HEK293 (cell line): ENCODE data around the gene CABS1.

Experiments used
- ZNF132 ChIP-seq: fragments of 450-650 bp; formaldehyde crosslinking; IDR thresholded peaks from 2 replicates; pipeline ENCODE4 v1.5.1; 2017; ENCODE audit warnings: missing biosample characterization, missing genetic modification characterization, borderline replicate concordance
- ZNF133 ChIP-seq: fragments of 450-650 bp; formaldehyde crosslinking; IDR thresholded peaks from 2 replicates; pipeline ENCODE4 v1.5.1; 2016; ENCODE audit warnings: missing biosample characterization, missing genetic modification characterization
- ZNF24 ChIP-seq: fragments of 450-650 bp; formaldehyde crosslinking; IDR thresholded peaks from 2 replicates; pipeline ENCODE4 v1.5.1; 2016; ENCODE audit warnings: missing biosample characterization, missing genetic modification characterization
- ZNF707 ChIP-seq: fragments of 450-650 bp; formaldehyde crosslinking; IDR thresholded peaks from 2 replicates; pipeline ENCODE4 v1.5.1; 2016; ENCODE audit warnings: missing biosample characterization, missing genetic modification characterization
- ZNF747 ChIP-seq: fragments of 450-650 bp; formaldehyde crosslinking; IDR thresholded peaks from 2 replicates; pipeline ENCODE4 v1.5.1; 2016; ENCODE audit warnings: missing biosample characterization, missing genetic modification characterization
- TF ChIP-seq, protein P1 (sequence below): fragments of 450-650 bp; formaldehyde crosslinking; IDR thresholded peaks from 2 replicates; pipeline ENCODE4 v1.5.1; 2016; ENCODE audit warnings: missing biosample characterization, missing genetic modification characterization
- TF ChIP-seq, protein P2 (sequence below): fragments of 450-650 bp; formaldehyde crosslinking; optimal IDR thresholded peaks from 2 replicates; pipeline ENCODE3; 2016; ENCODE audit warnings: missing biosample characterization, mild to moderate bottlenecking, missing genetic modification characterization

DNA sequence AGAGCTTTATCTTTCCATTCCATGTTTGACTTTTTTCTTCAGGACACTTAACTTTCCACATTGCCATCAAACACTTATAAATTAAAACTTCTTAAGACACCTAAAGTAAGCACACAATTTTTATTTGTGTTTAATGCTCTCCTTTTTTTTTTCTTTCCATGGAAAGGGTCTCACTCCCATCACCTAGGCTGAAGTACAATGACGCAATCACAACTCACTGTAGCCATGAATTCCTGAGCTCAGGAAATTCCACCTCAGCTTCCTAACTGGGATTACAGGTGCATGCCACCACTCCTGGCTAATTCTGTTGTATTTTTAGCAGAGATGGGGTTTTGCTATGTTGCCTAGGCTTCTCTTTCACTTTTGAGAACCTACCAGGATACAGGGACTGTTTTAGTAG is 33.0 kb downstream of the CABS1 start:
- TF ChIP-seq ZNF747: no peak
- TF ChIP-seq, protein P1, sequence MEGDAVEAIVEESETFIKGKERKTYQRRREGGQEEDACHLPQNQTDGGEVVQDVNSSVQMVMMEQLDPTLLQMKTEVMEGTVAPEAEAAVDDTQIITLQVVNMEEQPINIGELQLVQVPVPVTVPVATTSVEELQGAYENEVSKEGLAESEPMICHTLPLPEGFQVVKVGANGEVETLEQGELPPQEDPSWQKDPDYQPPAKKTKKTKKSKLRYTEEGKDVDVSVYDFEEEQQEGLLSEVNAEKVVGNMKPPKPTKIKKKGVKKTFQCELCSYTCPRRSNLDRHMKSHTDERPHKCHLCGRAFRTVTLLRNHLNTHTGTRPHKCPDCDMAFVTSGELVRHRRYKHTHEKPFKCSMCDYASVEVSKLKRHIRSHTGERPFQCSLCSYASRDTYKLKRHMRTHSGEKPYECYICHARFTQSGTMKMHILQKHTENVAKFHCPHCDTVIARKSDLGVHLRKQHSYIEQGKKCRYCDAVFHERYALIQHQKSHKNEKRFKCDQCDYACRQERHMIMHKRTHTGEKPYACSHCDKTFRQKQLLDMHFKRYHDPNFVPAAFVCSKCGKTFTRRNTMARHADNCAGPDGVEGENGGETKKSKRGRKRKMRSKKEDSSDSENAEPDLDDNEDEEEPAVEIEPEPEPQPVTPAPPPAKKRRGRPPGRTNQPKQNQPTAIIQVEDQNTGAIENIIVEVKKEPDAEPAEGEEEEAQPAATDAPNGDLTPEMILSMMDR (tag by site-specific recombination): no peak
- no peak for TF ChIP-seq ZNF707 (tag by site-specific recombination)
- TF ChIP-seq ZNF133 (tag by site-specific recombination): no peak
- TF ChIP-seq ZNF24 (tag by site-specific recombination): no peak
- no peak for TF ChIP-seq ZNF132
- TF ChIP-seq, protein P2, sequence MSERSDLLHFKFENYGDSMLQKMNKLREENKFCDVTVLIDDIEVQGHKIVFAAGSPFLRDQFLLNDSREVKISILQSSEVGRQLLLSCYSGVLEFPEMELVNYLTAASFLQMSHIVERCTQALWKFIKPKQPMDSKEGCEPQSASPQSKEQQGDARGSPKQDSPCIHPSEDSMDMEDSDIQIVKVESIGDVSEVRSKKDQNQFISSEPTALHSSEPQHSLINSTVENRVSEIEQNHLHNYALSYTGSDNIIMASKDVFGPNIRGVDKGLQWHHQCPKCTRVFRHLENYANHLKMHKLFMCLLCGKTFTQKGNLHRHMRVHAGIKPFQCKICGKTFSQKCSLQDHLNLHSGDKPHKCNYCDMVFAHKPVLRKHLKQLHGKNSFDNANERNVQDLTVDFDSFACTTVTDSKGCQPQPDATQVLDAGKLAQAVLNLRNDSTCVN (tag by site-specific recombination): no peak
